ENCODE measurements around the gene TFF1.

The TFF1 gene

GRCh38 chr21:42397746-42398394 lies 31.5 kb upstream of the TFF1 start:
- DNase-seq: no peak

- DNase-seq: no peak
Measured at GRCh38 chr21:42396799-42397745, 30.7 kb upstream of the TFF1 start.

GRCh38 chr21:42395905-42396651 lies 29.7 kb upstream of the TFF1 start, which contains the start of gene TMPRSS3:
TSS of gene TMPRSS3 (minus strand) at chr21:42396052. CDS start at chr21:42395417, 635 bp downstream.
- no peak for DNase-seq

- DNase-seq: no peak
Measured at GRCh38 chr21:42395302-42395701, 29.0 kb upstream of the TFF1 start.

- DNase-seq: no peak
Measured at GRCh38 chr21:42393443-42393950, 27.2 kb upstream of the TFF1 start.

GRCh38 chr21:42392731-42393442 lies 26.6 kb upstream of the TFF1 start:
- no peak for DNase-seq

- no peak for DNase-seq
Measured at GRCh38 chr21:42391297-42391696, 25.0 kb upstream of the TFF1 start.

- no peak for DNase-seq
Measured at GRCh38 chr21:42390696-42391095, 24.4 kb upstream of the TFF1 start.

- DNase-seq: no peak
Measured at GRCh38 chr21:42390193-42390592, 23.9 kb upstream of the TFF1 start.

- DNase-seq: peak; percentile 26
Measured at GRCh38 chr21:42389449-42389835, 23.1 kb upstream of the TFF1 start.

GRCh38 chr21:42388740-42389448 lies 22.6 kb upstream of the TFF1 start:
- DNase-seq: no peak

- DNase-seq: no peak
Measured at GRCh38 chr21:42387843-42388340, 21.6 kb upstream of the TFF1 start.

GRCh38 chr21:42387164-42387563 lies 20.8 kb upstream of the TFF1 start:
- no peak for DNase-seq

- no peak for DNase-seq
Measured at GRCh38 chr21:42386034-42386591, 19.8 kb upstream of the TFF1 start.

GRCh38 chr21:42385619-42386018 lies 19.3 kb upstream of the TFF1 start:
- DNase-seq: no peak

- no peak for DNase-seq
Measured at GRCh38 chr21:42384989-42385388, 18.7 kb upstream of the TFF1 start.

- no peak for DNase-seq
Measured at GRCh38 chr21:42384156-42384945, 18.0 kb upstream of the TFF1 start.

GRCh38 chr21:42383331-42383730 lies 17.0 kb upstream of the TFF1 start:
- no peak for DNase-seq

- no peak for DNase-seq
Measured at GRCh38 chr21:42382915-42383314, 16.6 kb upstream of the TFF1 start.

GRCh38 chr21:42381347-42381984 lies 15.1 kb upstream of the TFF1 start:
- DNase-seq: peak; percentile 78

Measured in COR-L47 (cell line).